ENCODE results near the gene MAL. TPM values are rescaled to one million over a fixed set of nuclear protein-coding genes. Genes with fewer than 3 reads are reported as not detected.

MAL gene
- total RNA-seq, 1 donor from 2014 or later, result 4.4 TPM

DNA sequence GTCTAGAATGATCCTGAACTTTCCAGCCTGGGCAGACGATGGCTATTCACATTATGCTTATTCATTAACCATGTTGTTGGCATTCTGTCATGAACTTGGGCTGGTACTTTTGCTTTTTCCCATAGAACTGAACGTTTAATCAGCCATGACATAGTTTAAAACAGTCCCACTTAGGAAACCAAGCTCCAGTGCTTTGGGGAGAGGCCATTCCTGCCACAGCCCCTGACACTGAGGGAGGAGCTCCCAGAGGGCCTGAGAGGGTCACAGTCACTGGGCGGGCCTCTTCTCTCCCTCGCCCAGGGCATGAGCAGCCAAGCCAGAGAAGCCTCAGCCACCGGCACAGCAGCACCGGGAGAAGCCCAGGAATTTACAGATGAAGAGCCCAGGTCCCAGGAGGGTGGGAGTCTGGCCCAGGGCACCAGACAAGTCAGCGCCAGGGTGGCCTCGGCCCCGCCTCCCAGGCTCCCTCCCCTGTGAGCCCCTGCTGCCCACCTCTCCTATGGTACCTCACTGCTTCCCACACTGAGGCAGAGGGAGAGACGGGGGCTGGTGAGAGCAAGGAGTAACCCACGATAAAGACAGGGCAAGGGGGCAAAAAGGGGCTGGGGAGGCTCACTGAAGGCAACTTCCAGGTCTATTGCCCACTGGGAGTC, 33.6 kb downstream of the MAL start:
- Histone ChIP-seq H3K36me3 (no peaks in the 10 kb centered on the region), H3K27me3 (ENCODE audit: low read depth) (peaks cover 84% of the 10 kb centered on the region)
- intact Hi-C loops (cut with micrococcal nuclease), result no loop called here

DNA sequence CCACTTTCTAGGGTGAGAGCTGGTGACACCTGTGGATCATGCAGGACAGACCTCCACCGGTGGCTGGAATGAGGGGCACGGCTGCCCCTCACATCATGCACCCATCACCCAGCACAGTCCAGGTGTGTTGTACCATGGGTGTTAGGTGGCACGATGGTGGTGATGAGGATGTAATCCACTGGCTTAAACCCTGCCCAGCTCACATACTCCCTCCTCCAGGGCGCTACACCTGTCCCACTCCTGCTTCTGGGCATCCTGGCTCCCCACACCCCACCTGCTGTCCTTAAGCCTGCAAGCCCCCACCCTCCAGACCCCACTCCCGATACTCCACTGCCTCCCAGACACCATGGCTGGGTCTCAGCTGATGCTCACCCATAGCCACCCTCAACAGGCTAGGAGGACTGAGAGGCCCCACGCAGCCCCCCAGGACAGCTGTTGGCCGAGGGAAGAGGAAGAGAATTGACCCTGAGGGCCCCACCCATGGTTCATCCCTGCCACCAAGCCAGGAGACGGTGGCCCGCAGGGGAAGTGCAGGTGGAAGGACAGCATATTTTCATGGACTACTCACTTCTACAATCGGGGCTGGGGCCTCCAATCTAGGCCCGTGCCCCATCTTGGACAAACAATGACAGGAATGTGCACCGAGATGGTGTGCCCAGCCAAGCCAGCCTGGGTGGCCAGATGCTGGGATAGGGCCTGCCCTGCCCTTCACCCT, 34.3 kb downstream of the MAL start:
- DNase-seq, result no peak
- H3K27ac ChIP-seq (replicated peaks), result no peak overlapping the region
- intact Hi-C loops (cut with micrococcal nuclease), result no loop called here

More for the DNA sequence above, 33.6 kb downstream of the MAL start:
- no peak for DNase-seq
- TF ChIP-seq CTCF (IDR thresholded peaks at IDR 0.05; ENCODE audit: borderline replicate concordance), result no peak
- H3K9me3 ChIP-seq (replicated peaks), result no peaks in the 10 kb centered on the region
- H3K4me3 ChIP-seq, result no peak overlapping the region
- H3K4me1 ChIP-seq, result no peaks in the 10 kb centered on the region
- H3K27ac ChIP-seq (replicated peaks), result no peak overlapping the region

DNA sequence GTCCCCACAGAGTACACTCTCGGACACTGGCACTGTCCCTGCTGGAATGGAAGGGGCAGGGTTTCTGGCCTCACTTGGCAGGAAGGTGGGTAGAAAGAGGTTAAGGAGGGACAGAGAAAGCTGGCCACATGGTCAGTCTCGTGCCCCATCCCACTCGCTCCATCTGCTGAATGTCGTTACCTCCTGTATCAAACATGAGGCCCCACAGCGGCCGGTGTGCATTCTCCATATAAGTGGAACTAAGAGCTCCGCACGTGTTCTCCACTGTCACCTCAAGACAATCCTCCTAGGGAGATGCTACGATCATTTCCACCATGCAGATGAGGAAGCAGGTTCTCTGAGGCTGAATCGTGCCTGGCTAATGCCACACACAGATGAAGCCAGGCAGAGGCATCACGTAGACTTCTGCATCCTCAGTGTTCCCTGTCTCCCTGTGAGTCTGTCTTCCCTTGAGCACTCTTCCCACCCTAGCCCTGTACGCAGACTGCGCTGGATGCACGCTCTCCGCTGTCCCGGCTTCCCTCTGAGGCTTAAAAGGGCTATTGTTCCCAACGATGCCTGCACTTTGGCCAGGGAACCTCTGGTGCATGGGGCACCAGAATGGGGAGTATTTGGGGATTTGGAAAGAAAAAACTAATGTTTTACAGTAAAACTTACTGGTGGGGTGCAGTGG, 35.1 kb downstream of the MAL start:
- intact Hi-C loops (cut with micrococcal nuclease), result no loop called here
- no peak for TF ChIP-seq CTCF (IDR thresholded peaks at IDR 0.05; ENCODE audit: borderline replicate concordance)
- H3K4me1 ChIP-seq, result no peaks in the 10 kb centered on the region
- no peak overlapping the region for H3K4me3 ChIP-seq
- no peak for DNase-seq
- H3K36me3 ChIP-seq, result no peaks in the 10 kb centered on the region
- no peak overlapping the region for H3K27ac ChIP-seq (replicated peaks)
- H3K27me3 ChIP-seq (ENCODE audit: low read depth), result peaks cover 95% of the 10 kb centered on the region
- H3K9me3 ChIP-seq (replicated peaks), result no peaks in the 10 kb centered on the region

More for the DNA sequence above, 34.3 kb downstream of the MAL start:
- Histone ChIP-seq H3K4me3 (no peak overlapping the region), H3K4me1 (no peaks in the 10 kb centered on the region), H3K9me3 (replicated peaks) (no peaks in the 10 kb centered on the region), H3K36me3 (no peaks in the 10 kb centered on the region), H3K27me3 (ENCODE audit: low read depth) (peaks cover 90% of the 10 kb centered on the region)
- TF ChIP-seq CTCF (IDR thresholded peaks at IDR 0.05; ENCODE audit: borderline replicate concordance), result no peak

DNA sequence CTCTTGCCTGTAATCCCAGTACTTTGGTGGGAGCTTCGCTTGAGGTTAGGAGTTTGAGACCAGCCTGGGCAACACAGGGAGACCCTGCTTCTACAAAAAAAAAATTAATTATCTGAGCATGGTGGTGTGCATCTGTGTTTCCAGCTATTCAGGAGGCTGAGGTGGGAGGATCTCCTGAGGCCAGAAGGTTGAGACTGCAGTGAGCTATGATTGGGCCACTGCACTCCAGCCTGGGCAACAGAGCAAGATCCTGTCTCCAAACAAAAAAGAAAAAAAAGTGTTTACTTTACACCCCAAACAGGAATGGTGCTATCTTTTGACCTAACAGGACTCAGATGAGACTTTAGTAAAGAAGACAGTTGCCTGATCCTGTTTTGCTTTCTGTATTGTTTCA, 35.6 kb downstream of the MAL start:
- intact Hi-C loops (cut with micrococcal nuclease), result no loop called here
- H3K27me3 ChIP-seq (ENCODE audit: low read depth), result peaks cover 94% of the 10 kb centered on the region
- TF ChIP-seq CTCF (IDR thresholded peaks at IDR 0.05; ENCODE audit: borderline replicate concordance), result no peak
- no peaks in the 10 kb centered on the region for H3K9me3 ChIP-seq (replicated peaks)
- no peaks in the 10 kb centered on the region for H3K4me1 ChIP-seq
- no peak overlapping the region for H3K4me3 ChIP-seq
- no peak for DNase-seq
- no peak overlapping the region for H3K27ac ChIP-seq (replicated peaks)
- H3K36me3 ChIP-seq, result no peaks in the 10 kb centered on the region

DNA sequence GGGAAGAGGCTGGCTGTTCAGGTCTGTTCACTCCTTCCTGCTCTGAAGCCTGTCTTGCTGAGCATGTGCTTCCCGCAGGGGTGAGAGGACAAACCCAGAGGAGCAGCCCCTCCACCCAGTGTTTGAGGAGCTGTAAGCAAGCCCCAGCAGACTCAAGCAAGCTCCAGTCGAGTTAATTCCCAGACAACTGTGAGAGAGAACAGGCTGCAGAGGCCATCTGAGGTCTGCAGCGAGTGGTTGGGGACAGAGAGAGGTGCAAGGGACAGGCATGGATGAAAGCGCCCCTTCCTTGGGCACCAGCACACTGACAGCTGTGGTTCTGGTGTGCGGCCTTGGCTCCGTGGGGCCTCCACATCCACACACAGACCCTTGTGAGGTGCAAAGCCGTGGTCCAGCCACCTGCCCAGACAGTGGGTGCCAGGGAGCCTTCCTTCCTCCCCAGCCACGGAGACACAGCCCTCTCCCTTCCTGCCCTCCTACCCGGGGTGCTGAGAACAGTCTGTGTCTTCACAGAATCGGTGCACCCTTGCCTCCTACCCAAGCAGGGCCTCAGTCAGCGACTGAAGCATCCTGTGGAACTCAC, 36.2 kb downstream of the MAL start:
- H3K27ac ChIP-seq (replicated peaks), result no peak overlapping the region
- no peaks in the 10 kb centered on the region for H3K36me3 ChIP-seq
- no peaks in the 10 kb centered on the region for H3K4me1 ChIP-seq
- no peak for TF ChIP-seq CTCF (IDR thresholded peaks at IDR 0.05; ENCODE audit: borderline replicate concordance)
- H3K27me3 ChIP-seq (ENCODE audit: low read depth), result peaks cover 94% of the 10 kb centered on the region
- no peaks in the 10 kb centered on the region for H3K9me3 ChIP-seq (replicated peaks)
- H3K4me3 ChIP-seq, result no peak overlapping the region
- DNase-seq, result no peak
- intact Hi-C loops (cut with micrococcal nuclease), result no loop called here

Data from left ventricle myocardium inferior (tissue), 1 donor.